Body of pancreas (tissue), 4 donors: Measurements from ENCODE around the gene GPRC5C.

ENCODE experiments used
- CTCF ChIP-seq, 7 experiments: fragments of 450-650 bp in 4 of 7; fragments of 200-600 bp in 3 of 7; sonication (generic) in 3 of 7; IDR thresholded peaks; one replicate each; pipeline ENCODE4 v1.5.1; 2016 to 2019; ENCODE audit warnings: antibody characterized with exemption in 7 of 7
- POLR2A ChIP-seq, 3 donors: fragments of 450-650 bp; IDR thresholded peaks; one replicate each; pipeline ENCODE4 v1.6.1; 2016; ENCODE audit warnings: antibody characterized with exemption in 3 of 3, mild to moderate bottlenecking in 2 of 3

GRCh38 chr17:74432424-74432690 is 469 bp downstream of the GPRC5C start:
- TF ChIP-seq CTCF (IDR thresholded peaks at IDR 0.05) (no peak), POLR2A (IDR thresholded peaks at IDR 0.05) (no peak)
